Skeletal muscle satellite cell (primary cell): ENCODE results near the gene ALDH1B1.

Experiments
- H3K27me3 ChIP-seq: 2 replicates; pipeline ENCODE4 v1.7.0; 2013; ENCODE audit warnings: low read length; ENCODE audit not compliant: control insufficient read depth, insufficient read depth
- H3K36me3 ChIP-seq: 2 replicates; pipeline ENCODE4 v1.7.0; 2013; ENCODE audit warnings: mild to moderate bottlenecking, control low read depth, low read length; ENCODE audit not compliant: insufficient read depth
- H3K4me1 ChIP-seq: 2 replicates; pipeline ENCODE4 v1.7.0; 2013; ENCODE audit warnings: low read length; ENCODE audit not compliant: control insufficient read depth, insufficient read depth
- H3K4me2 ChIP-seq: 2 replicates; pipeline ENCODE4 v1.7.0; 2013; ENCODE audit warnings: mild to moderate bottlenecking, low read length
- H3K4me3 ChIP-seq: 2 replicates; pipeline ENCODE4 v1.7.0; 2013; ENCODE audit warnings: low read length
- H3K9ac ChIP-seq: 2 replicates; pipeline ENCODE4 v1.7.0; 2013; ENCODE audit warnings: mild to moderate bottlenecking, low read depth, low read length, moderate library complexity
- H3K9me3 ChIP-seq: replicated peaks from 2 replicates; pipeline ENCODE4 v1.7.0; 2013; ENCODE audit warnings: mild to moderate bottlenecking, control low read depth, low read length

ALDH1B1 gene

DNA sequence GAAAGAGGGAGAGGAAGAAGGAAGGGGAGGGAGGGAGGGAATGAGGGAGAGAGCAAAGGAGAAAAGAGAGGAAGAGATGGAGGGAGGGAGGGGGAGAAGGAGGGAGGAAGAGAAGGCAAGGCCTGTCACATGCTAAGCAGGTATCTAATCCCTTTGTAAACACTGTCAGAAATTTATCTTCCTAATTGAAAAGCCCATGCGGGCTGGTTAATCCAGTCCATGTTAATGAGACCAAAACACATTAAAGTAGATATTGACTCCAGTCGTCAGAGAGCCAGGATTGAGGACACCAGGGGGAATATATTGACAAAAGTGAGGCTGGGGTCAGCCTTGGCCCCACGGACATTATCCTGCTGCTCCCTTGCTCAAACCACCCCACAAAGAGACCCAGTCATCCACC, 37.4 kb upstream of the ALDH1B1 start:
- Histone ChIP-seq H3K27me3 (peaks cover 29% of the 10 kb centered on the region), H3K4me1 (peaks cover 4% of the 10 kb centered on the region), H3K4me3 (no peak overlapping the region), H3K4me2 (no peak overlapping the region), H3K9me3 (no peaks in the 10 kb centered on the region), H3K36me3 (no peaks in the 10 kb centered on the region), H3K9ac (no peak overlapping the region)

DNA sequence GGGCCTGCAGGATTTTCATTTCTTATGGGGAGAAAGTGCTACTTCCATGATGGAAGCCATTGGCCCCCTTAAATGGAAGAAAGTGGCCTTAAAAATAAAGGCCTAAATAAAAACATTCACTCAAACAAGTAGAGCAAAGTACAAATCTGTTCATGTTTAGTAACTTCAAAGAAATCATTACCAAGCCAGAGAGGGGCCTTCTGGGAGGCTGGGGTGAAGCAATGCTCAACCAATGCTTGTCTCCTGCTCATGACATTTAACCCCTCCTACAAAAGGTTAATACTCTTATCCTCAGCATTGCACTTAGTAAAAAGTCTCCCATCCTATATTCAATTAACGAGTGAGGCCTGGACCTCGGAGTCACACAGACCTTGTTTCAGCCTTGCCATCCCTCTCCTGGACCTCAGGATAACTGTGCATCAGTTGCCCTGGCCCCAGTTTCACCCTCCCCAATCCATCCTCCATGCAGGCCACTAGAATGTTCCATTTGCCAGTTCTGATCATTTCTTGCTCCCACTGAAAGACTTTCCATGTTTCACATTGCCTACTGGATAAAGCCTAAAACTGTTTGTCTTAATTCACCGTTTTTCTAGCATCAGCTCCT, 36.9 kb upstream of the ALDH1B1 start:
- Histone ChIP-seq H3K9ac (no peak overlapping the region), H3K36me3 (no peaks in the 10 kb centered on the region), H3K4me3 (no peak overlapping the region), H3K27me3 (peaks cover 27% of the 10 kb centered on the region), H3K4me1 (peaks cover 4% of the 10 kb centered on the region), H3K9me3 (no peaks in the 10 kb centered on the region), H3K4me2 (no peak overlapping the region)

DNA sequence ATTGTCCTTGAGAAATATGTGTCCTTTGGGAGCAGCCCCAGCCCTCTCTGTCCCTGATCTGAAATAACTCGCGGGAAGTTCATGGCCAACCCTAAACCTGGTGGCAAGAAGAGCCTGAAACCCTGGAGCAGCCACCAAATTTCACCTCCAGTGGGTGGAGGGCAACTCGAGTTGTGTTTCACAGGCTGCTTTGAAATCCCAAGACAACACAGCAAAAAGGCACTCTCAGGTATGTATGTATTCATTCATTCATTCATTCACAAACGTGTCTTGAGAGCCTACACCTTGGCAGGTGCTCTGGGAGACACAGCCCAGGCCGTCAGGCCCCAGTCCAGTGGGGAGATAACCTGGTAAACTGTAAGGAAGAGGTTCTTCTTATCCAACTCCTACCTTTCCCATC, 35.7 kb upstream of the ALDH1B1 start:
- H3K4me2 ChIP-seq: no peak overlapping the region
- peaks cover 4% of the 10 kb centered on the region for H3K4me1 ChIP-seq
- peaks cover 20% of the 10 kb centered on the region for H3K27me3 ChIP-seq
- H3K9ac ChIP-seq: no peak overlapping the region
- H3K36me3 ChIP-seq: no peaks in the 10 kb centered on the region
- H3K9me3 ChIP-seq: no peaks in the 10 kb centered on the region
- no peak overlapping the region for H3K4me3 ChIP-seq

DNA sequence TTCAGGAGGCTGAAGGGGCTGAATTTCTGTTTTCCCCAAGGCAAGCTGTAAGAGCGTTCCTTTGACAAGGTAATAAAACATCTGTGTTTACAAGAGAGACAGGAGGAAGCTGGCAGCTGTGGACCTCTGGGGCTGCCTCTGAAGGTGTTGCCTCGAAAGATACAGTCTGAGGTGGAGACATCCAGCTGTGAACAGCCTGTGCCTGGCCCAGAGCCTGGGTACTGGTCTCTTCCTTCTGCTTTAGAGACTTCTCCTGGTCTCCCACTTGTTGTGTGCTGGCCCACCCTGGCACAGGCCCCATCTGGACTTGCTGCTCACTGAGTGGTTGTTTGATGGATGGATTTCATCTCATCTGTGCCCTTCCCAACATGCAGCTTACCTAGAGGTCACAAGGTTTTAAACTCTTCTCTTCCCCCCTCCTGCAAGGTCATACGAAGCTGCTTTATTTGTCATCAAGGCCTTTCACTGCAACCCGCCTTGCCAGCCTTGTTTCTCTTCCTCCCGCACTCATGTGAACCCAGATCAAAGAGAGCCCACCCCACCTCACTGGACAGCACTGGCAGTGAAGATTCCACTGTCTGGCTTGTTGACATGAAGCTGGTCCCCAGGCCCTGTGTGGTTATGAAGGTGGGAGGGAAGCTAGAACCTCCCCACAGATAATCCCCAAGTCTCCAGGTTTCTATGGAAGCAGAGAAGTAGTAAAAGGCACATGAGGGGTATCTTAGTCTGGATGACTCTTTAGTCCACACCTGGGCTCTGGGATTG, 35.0 kb upstream of the ALDH1B1 start:
- H3K36me3 ChIP-seq: no peaks in the 10 kb centered on the region
- H3K9me3 ChIP-seq: no peaks in the 10 kb centered on the region
- no peak overlapping the region for H3K4me2 ChIP-seq
- H3K27me3 ChIP-seq: peaks cover 14% of the 10 kb centered on the region
- H3K4me3 ChIP-seq: no peak overlapping the region
- no peak overlapping the region for H3K9ac ChIP-seq
- peaks cover 4% of the 10 kb centered on the region for H3K4me1 ChIP-seq

DNA sequence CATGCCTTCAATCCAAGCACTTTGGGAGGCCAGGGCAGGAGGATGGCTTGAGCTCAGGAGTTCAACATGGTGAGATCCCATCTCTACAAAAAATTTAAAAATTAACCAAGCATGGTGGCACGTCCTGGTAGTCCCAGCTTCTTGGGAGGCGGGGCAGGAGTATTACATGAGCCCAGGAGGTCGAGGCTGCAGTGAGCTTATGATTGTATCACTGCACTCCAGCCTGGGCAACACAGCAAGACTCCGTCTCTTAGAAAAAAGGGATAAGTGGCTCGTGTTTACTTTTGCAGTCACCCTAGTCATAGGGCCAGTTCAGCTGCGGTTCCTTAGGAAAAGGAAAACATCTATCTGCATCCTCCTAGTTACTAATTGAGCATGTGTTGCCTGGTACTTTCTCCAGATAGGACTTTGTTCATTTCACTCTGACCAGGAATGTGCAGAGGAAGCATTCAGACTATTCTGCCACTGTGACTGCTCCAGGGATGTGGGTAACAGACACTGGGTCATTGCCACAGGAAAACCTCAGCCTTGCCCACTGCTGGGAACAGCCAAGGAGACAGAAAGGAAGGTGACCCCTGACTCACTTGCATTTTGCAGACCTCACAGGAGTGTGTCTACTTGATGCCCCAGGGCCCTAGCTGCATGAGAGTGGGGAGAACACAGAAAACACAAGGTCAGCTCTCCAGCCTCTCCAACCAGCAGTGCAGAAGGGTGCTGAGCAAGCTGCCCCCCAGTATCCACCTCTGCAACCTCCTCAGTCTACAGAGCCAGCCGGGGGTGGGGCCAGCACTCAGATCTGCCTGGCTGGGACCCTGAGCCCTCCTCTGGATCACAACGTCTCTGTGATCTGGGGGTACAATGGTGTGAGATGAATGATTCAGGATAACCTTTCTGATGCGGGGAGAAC, 33.9 kb upstream of the ALDH1B1 start:
- no peaks in the 10 kb centered on the region for H3K9me3 ChIP-seq
- H3K4me1 ChIP-seq: peaks cover 9% of the 10 kb centered on the region
- H3K9ac ChIP-seq: no peak overlapping the region
- peaks cover 6% of the 10 kb centered on the region for H3K27me3 ChIP-seq
- no peak overlapping the region for H3K4me2 ChIP-seq
- no peak overlapping the region for H3K4me3 ChIP-seq
- H3K36me3 ChIP-seq: no peaks in the 10 kb centered on the region

DNA sequence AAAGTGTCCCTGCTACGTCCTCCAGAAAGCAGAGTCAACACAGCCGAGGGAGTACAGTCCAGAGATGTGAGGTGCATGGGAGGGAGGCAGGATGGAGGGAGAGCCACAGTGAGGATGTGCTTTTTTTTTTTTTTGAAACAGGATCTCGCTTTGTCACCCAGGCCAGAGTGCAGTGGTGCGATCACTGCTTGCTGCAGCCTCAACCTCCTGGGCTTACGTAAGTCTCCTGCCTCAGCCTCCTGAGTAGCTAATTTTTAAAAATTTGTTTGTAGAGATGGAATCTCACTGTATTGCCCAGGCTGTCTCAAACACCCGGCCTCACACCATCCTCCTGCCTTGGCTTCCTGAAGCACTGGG, 33.2 kb upstream of the ALDH1B1 start:
- Histone ChIP-seq H3K36me3 (no peaks in the 10 kb centered on the region), H3K4me1 (peaks cover 9% of the 10 kb centered on the region), H3K9me3 (no peaks in the 10 kb centered on the region), H3K27me3 (peaks cover 6% of the 10 kb centered on the region), H3K9ac (no peak overlapping the region), H3K4me3 (no peak overlapping the region), H3K4me2 (no peak overlapping the region)

DNA sequence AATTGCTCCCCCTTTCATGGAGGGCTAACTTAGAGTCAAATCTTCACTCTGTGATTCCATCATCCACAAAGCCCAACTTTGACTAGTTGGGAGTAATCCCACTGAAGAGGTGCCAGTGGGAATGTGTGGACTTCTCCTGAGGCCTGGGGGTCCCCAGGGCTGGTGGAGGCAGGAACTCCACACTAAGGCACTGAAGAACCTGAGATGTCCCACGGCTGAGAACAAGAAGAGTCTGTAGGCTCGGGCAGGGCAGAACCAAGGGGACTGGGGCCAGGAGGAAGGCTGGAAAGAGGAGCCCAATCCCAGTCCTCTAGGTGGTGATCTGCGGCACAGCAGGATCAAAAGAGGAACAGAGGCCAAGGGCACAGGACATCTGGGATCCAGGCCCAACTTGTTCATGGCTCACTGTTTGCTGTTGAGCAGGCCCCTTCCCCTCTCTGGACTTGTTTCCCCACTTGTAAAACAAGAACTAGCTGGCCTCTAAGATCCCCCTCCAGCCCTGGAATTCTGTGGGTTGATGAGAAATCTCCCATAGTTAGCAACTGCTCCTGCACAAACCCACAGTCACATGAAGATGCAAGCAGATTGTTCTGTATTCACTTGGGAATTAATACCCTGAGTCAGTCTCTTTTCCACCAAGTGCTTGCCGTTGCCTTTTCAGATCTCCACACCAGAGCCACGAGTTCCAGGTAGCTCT, 32.7 kb upstream of the ALDH1B1 start:
- H3K27me3 ChIP-seq: peaks cover 6% of the 10 kb centered on the region
- no peak overlapping the region for H3K4me2 ChIP-seq
- no peak overlapping the region for H3K4me3 ChIP-seq
- peaks cover 9% of the 10 kb centered on the region for H3K4me1 ChIP-seq
- H3K9ac ChIP-seq: no peak overlapping the region
- no peaks in the 10 kb centered on the region for H3K9me3 ChIP-seq
- no peaks in the 10 kb centered on the region for H3K36me3 ChIP-seq

DNA sequence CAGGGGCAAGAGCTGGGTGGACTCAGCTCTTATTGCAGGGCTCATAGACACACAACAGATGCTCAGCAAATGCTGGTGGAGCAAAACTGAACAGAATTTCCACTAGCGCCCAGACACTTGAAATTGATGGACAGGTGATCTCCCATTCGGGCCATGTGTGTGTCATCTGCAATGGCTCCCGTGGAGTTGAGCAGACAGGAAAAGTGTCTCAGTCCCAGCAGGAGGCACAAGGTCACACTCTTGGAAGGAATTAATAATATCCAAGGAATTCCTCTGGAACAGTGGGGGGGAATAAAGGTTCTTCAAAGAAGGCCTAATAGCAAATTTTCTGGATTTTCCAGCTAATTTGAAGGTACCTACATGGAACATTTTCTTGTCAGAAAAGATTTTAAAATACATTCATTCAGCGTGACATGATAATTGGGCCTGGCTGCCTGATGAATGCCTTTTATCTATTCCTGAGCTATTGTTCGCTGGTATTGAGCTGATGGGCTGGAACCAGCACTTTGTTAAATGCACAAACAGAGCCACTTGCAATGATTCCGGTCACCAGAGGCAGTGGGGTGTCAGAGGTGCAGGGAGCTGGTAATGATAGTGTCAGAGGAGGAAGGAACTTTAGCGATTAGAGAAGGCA, 31.5 kb upstream of the ALDH1B1 start:
- Histone ChIP-seq H3K4me1 (peaks cover 9% of the 10 kb centered on the region), H3K36me3 (no peaks in the 10 kb centered on the region), H3K4me3 (no peak overlapping the region), H3K9ac (no peak overlapping the region), H3K9me3 (no peaks in the 10 kb centered on the region), H3K4me2 (no peak overlapping the region), H3K27me3 (peaks cover 9% of the 10 kb centered on the region)

DNA sequence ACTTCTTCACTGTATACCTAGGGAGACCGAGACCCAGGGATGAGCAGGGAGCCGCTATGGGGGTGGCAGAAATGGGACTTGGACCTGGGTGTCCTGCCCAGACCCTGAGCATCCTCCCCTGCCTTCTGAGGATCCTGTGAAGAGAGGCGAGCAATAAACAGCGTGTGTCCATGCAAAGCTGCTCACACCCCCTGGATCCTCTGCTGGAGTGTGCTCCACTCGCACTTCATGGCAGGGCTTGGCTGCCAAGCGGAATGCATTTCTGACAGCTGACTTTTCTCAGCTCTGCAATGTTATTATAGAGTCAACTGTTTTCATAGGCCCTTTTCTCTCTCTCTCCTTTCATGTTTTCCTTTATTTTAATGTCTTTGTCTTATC, 31.0 kb upstream of the ALDH1B1 start:
- Histone ChIP-seq H3K4me2 (no peak overlapping the region), H3K9ac (no peak overlapping the region), H3K4me3 (no peak overlapping the region), H3K27me3 (peaks cover 5% of the 10 kb centered on the region), H3K36me3 (no peaks in the 10 kb centered on the region), H3K9me3 (no peaks in the 10 kb centered on the region), H3K4me1 (peaks cover 9% of the 10 kb centered on the region)

DNA sequence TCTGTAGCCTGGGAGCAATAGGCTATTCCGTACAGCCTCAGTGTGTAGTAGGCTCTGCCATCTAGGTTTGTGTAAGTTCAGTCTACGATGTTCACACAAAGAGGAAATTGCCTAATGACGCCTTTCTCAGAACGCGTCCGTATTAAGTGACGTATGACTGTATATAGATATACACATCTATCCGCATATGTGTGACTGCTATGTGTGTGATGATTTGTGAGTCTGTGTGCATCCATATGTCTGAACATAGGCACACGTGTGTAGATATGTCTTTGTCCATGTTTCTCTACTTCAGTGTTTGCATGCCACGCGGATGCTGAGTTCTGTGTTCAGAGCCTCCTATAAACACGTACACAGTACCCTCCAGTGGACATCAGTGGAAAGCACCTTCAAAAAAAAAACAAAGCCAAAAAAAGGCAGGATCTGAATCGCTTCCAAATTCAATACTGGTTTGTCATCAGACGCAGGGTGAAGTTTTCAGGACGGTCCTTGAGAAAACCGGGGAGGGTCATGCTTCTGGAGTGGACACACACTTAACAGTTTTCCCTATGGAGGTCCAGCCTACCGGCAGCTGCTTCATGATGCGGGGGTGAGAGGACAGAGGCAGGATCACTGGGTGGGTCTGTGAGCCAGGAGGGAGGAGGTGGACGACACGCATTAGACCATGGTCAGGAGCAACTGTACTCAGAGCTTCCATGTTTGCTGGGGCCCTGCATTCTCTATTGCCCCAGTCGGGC, 29.5 kb upstream of the ALDH1B1 start:
- no peaks in the 10 kb centered on the region for H3K36me3 ChIP-seq
- peaks cover 9% of the 10 kb centered on the region for H3K4me1 ChIP-seq
- H3K9me3 ChIP-seq: no peaks in the 10 kb centered on the region
- no peak overlapping the region for H3K9ac ChIP-seq
- H3K4me2 ChIP-seq: peak overlapping the region; percentile 75
- peaks cover 5% of the 10 kb centered on the region for H3K27me3 ChIP-seq
- peak overlapping the region; percentile 56 for H3K4me3 ChIP-seq
